HG02973 (cell line): ENCODE data around the gene PCAT7.
"Not testable (repeated sequence)": the region's sequence is repeated elsewhere in the genome, so short reads cannot be mapped to it uniquely, and the experiment has no call there.

Source experiments
- ATAC-seq: cut with Tn5 transposase; IDR thresholded peaks from one replicate; pipeline ENCODE4 v1.9.1; 2021; ENCODE audit warnings: moderate library complexity; ENCODE audit not compliant: unreplicated experiment

The PCAT7 gene

DNA sequence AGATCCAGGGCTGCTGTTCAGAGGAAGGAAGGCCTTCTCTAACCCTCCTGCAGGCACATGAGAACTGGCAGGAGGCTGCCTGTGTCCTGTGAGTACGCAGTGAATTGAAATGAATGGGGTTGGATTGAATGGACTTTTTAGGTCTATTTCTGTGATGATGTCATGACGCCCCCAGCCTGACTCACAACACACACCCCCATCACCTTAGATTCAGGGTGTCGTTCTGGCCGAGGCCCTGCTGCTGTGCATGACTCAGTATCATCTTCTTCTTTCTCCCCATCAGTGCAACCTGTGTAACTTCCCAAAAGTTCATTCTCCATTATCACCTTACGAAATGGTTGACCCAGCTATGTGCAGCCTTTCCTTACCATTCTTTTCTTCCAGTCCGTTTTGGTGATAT is 5.4 kb downstream of the PCAT7 start:
- ATAC-seq: no peak

DNA sequence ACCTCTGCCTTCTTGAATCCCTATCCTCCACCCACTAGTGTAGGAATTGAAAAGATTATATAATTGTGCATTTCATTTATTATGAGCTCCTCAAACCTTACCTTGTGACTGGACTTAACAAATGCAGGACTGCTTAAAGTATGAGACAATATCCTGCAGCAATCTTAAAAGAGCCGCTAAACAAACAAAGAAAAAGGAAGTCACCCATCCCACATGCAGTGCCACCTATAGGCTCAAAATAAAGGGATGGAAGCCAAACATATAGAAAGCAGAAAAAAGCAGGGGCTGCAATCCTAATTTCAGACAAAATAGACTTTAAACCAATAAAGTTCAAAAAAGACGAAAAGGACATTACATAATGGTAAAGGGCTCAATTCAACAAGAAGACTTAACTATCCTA is 8.7 kb downstream of the PCAT7 start:
- ATAC-seq: no peak

DNA sequence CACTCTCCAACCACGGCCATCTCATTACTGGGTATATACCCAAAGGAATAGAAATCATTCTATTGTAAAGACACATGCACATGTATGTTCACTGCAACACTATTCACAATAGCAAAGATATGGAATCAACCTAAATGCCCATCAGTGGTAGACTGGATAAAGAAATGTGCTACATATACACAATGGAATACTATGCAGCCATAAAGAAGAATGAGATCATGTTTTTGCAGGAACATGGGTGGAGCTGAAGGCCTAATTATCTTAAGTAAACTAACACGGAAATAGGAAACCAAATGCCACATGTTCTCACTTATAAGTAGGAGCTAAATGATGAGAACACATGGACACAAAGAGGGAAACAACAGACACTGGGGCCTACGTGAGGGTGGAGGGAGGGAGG is 9.4 kb downstream of the PCAT7 start:
- ATAC-seq: not testable (repeated sequence)

DNA sequence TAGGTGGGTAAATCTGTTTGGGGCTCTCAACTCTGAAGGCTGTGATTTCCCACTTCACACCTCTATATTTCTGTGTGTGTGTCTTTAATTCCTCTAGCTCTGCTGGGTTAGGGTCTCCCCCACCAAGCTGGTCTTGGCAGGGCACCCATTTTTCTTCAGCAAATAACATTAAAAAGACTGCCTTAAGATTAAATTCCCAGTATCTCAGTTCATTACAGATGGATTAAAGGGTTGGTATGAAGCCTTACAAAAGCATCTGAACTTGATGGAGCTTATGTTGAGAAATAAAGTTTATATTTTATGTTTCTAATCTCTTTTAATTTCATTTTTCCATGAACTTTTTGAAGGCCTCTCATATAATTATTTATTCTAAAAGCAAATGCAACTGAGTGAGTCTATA is 11.7 kb downstream of the PCAT7 start:
- no peak for ATAC-seq

DNA sequence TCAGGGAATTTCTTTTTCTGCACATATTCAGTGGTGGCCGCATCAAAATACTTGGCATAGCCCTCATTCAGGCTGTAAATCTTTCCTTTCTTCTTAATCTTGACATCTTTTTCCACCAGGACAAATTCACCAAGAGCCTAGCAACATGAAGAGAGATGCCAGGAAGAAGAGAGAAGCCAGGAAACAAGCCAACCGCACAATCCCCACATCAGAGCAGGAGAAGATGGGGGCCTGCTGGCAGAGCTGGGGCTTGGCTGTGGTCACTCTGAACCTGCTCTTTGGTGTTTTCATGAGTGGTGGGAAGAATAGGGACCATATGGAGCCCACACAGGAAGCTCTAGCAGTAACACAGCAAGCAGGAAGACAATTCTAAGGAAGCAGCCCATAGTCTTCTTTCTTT is 12.4 kb downstream of the PCAT7 start:
- no peak for ATAC-seq

DNA sequence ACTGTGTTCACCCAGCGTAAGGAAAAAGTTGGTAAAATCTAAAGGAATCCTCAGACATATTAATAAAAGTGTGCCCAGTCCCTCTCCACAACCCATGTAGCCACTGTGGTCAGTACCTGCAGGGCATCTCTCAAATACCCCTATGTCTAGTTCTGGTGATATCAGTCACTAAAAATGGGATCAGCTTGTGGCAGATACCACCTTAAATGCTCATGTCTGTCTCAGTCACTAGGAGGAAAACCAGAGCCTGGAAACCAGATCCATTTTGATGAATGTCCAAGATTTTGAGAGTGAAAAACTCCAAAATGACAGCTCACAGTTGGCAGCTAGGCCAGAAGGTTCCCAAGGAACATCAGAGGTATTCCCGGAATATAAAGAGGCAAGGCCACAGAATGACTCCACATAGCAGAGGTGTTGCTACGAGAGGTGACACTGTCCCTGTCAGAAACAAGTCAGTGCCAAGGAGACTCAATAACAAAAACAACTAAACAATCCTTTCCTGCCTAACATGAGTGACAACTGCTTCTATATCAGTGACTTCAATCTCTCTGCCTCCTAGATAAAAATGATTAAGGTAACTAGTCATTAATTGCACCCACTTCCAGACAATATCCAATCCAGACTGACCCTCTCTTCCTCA is 13.5 kb downstream of the PCAT7 start:
- no peak for ATAC-seq

DNA sequence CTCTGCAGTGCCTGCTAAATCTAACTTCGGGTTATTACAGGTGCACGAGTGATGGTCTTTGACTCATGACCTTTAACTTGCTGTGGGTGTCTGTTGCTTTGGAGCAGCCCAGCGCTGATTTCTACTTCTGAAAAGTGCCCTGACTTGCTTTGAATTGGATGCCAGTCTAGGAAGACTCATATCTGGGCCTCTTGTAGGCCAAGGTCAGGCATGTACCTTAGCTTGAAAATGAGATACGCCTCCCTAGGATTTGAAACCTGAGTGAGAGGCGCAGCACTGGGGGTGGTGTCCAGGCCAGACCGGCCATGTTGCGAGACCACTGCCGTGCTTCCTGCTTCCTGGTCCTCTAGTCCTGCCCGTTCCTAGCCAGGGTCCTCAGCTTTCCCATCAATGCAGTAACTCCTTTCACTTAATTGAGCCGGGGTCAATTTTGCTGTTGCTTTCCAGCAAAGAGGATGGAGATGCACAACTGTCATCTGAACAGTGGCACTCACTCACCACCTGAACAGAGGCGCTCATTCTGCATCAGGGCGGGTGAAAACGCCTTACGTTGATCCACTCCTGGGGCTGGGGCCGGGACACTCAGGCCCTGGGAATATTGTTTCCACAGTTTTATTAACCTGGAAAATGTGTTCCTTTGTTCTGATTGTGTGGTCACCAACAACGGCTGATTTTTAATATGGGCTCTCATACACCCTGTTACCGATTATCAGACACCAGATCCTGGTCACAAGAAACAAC is 14.3 kb downstream of the PCAT7 start:
- ATAC-seq: no peak

DNA sequence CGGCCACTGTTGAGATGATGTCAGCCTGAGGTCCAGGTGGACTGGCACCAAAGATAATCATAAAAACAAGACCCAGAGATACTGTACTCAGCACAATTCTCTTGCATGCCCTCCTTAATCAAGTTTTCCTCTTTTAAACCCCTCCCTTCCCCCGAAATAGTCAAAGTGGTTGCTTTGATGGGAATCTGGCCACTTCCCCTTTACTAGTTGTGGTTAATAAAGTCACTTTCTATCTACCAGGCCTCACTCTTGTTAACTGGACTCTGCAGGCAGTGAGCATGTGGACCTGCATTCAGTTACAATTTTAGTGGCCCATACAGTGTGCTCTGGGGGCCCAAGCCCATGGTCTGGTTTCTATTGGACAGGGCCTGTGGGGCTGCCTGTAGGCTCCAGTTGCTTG is 21.2 kb downstream of the PCAT7 start:
- ATAC-seq: no peak

DNA sequence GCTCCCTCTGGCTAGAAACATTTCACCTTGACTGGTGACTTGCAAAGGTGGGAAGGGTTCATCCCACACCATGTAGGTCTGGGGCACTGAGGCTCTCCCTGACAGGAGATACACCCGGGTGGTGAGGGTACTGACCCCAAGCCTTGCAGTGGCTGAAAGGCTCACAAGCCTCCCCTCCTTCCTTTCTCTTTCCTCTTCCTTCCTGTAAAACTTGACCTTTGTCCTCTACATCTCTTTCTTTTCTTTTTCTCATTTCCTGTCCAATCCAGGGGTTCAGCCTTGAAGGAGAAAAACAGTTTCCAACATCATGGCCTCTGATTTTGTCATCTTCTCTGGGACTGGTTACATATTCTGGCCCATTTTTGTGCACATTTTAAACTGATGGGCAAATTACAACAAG is 22.2 kb downstream of the PCAT7 start:
- no peak for ATAC-seq

DNA sequence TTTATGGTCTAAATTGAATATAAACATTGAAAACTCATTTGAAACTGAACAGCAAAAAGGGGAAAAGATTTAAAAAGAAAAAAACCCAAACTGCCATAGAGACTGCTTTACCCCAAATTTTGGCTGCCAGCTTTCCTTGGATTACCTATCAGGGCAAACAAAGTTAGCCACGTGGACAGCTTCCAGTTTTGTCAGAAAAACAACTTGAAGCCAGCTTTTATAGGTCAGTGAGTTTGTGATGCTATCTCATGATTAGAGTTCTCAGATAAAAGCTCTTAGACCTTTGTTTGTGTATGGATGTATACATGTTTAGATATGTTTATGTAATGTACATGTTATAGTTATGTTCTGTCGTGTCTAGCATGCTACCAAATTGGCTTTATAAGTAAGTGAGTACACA is 22.7 kb downstream of the PCAT7 start:
- ATAC-seq: no peak

DNA sequence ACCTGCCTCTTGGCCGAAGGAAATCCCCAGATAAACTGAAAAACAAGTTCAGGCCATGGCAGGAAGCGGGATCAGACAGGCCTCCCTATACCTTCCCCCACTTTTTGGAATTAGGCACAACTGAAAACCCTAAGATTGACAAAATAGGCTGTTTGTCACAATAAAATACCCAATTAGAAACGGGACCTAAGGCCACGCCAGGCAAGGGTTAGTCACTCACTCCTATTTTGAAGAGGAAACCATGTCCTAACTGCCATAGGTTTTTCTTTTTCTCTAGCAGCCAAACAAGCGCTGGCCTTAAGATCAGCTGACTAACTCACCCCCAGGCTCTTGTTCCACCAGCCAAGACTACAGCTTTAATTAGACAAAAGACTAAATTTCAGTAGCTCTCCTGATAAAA is 26.8 kb downstream of the PCAT7 start:
- ATAC-seq: no peak

DNA sequence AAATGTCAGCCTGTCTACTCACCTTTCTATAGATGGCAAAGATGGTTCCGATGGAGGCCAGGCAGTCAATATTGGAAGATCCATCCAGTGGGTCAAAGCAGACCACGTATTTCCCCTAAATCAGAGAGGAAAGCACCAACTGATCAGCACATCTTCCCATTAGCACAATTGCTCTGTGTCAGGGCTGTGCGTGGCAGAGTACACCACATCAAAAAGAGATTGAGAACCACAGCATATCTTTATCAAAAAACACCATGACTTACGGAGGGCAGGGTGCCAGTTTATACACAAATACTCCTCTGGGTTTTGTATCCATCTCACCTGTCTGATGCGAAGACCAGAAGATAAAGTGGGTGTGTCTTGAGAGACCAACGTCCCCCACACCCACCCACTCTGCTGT is 29.7 kb downstream of the PCAT7 start:
- no peak for ATAC-seq

DNA sequence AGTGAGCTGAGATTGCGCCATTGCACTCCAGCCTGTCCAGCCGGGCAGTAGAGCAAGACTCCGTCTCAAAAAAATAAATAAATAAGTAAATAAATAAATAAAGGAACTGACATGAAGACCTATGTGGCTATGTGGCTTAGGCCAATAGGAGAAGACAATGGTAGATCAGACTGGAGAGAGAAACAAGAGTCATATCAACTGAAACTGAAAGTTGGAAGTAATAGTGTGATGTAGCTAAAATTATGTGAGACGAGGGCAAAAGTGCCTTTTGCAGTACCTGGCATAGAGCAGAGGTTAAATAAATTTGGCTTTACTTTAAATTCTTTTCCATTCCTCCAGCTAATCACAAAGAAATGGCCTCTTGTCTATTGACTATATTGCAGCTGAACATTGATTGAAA is 31.4 kb downstream of the PCAT7 start:
- ATAC-seq: no peak

DNA sequence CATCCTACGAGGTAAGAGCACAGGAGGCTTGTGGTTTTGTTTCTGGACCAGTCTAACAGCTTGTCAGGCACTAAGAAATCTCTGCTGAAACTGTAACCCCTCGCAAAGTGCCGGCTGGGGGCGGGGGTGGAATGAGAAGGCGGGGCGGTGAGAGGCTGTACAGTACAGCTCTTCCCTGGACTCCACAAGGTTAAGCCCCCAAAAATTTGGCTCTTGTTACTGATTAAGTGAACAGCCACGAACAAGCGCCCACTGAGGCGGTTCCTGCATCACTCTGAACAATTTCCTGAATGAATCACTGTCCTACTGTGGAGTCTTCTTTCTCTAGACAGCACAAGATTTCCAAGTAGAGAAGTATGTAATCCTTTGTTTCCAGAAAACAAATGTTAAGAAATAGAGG is 31.9 kb downstream of the PCAT7 start:
- ATAC-seq: no peak

DNA sequence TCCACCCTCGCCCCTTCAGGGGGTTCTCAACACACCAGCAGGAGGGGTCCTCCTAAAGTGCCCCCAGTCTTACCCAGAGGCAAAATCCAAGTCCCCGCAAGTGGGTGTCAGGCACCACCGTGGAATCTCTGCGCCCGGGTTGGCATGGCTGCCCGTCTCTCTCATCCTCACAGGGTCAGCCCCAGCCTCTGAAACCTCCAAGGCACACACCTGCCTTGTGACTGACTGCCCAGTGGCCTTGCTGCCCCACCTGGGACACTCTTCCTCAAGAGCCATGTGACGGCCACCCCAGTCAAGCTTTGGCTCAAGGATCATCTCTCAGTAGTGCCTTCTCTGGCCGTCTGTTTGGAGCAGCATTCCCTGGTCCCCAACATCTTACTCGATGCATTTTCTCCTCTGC is 33.8 kb downstream of the PCAT7 start:
- ATAC-seq: no peak

DNA sequence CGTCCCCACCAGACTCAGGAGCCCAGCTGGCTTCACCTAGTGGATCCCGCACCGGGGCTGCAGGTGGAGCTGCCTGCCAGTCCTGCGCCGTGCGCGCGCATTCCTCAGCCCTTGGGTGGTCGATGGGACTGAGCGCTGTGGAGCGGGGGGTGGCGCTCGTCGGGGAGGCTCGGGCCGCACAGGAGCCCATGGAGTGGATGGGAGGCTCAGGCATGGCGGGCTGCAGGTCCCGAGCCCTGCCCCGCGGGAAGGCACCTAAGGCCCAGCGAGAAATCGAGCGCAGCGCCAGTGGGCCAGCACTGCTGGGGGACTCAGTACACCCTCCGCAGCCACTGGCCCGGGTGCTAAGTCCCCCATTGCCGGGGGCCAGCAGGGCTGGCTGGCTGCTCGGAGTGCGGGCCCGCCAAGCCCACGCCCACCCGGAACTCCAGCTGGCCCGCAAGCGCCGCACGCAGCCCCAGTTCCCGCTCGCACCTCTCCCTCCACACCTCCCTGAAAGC is 36.2 kb downstream of the PCAT7 start:
- ATAC-seq: not testable (repeated sequence)

DNA sequence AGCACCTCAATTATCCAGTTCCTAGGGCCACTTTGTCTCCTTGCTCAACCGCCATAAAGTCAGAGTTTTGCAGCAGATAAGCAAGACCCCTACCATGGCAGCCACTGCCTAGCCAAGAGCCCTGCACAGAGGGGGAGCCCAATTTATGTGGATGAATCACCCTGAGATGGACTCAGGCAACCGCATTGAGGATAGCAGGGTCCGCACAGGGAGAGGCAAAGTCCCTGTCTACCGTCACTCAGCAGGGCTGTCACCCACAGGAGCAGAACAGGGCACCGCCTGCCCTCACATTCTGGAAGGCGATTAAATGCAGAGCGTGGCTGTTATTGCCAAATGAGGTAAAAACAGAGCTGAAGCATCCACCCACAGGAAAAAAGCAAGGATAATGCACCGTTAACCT is 37.0 kb downstream of the PCAT7 start:
- no peak for ATAC-seq

DNA sequence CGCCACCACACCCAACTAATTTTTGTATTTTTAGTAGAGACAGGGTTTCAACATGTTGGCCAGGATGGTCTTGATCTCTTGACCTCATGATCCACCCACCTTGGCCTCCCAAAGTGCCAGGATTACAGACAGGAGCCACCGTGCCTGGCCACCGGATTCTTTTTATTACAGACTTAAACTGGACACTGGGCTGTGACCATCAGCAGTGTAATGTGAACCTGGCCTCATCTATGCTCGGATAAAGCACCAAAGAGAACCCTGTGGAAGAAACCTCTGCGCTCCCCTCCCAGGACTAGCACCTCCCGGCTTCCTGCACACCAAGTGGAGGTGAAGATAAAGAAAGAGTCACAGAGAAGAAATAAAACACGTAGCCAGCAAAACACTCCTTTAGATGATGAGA is 37.8 kb downstream of the PCAT7 start:
- not testable (repeated sequence) for ATAC-seq

DNA sequence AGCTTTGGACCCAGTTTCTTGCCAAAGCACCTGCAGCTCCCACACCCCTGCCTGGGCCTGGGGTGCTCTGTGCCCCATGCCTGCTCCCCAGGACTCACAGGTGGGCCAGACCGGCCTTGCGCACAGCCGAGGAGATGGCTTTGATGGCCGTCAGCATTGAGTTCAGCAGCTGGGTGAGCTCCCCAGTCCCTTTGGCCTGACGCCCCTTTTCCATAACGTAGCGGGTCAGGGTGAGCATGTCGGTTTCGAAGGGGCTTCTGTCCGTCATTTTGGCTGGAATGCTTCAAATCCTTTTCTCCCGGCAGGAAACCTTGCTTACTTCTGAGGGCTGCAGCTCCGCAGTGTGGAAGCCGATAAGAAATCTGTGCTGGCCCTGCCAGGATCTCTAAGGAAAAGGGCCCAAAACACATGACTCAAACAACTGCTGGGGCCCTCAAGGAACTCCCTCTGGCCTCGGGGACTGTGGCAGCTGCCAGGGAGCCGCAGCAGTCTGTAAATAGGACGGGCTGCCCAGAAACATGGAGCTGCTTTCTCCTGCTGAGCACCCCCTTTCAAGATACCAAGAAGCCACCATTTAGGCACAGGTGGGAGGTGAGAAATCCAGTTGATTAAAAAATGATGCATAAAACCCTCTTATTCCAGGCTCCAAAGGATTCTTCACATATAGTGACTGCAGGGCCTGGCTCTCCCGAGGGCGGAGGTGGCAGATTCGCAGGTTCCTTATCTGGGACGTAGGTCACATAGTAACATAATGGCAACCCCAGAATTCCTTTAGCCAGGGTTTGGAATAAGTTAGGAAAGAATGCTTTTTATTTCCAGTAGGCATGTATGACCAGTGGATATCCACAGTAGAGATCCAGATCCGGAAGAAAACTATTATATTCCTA is 38.8 kb downstream of the PCAT7 start, which contains the start of gene FBP2:
FBP2 (minus strand) TSS at position 366 of the 887 bp plus-strand sequence; CDS start at position 268, 98 bp downstream.
- ATAC-seq: no peak

DNA sequence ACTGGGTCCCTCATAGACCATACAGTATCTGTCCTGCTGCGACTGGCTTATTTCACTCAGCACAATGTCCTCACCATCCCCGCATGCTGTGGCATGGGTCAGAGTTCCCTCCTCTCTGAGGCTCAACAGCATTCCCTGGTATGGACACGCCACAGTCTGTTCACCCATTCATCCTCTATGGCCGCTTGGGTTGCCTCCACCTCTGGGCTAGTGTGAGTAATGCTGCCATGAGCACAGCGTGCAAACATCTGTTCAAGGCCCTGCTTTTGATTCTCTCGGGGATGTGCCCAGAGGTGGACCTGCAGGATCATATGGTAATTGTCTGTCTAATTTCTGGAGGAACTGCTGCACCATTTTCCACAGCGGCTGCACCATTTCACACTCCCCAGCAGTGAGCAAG is 44.2 kb downstream of the PCAT7 start:
- no peak for ATAC-seq

DNA sequence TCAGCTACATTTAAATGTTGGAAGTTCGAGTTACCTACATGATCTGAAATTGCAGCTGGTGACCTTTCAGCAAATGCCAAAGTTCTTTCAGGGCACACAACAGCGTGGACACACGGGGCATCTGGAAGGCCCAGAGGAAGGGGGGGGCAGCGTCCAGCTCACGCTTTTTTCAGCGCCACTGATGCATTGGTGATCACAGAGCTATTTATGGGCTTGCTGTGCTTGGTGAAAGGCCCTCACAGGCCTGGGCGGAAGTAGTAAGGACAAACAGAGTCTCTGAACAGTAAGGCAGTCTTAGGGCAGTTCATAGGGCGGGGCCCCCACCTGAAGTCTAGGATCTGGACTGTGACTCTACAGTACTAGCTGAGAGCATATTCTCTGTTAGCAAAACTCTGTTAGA is 45.4 kb downstream of the PCAT7 start:
- no peak for ATAC-seq

DNA sequence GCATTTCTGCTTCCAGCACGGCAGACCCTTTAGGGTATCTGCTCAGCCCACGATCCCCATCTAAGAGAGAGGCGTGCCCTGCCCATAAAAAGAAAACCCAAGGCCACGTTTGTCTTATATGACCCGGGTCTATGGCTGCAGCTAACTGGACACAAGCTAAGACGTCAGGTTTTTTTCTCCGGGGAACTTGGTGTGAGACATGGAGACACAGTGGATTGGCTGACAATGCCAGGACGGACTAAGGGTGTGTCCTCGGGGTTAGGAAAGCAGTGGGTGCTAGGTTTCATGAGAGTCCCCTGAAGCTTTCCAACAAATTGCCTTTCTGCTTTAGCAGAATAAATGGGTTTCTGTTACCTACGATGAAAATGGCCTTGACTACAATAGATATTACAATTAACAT is 45.8 kb downstream of the PCAT7 start:
- no peak for ATAC-seq
